Keratinocyte (primary cell): ENCODE results near the gene BPTF. TPM values are rescaled to one million over a fixed set of nuclear protein-coding genes. Genes with fewer than 3 reads are reported as not detected.

Experiments used
- DNase-seq: peaks from one replicate; pipeline ENCODE4 v3.0.0-alpha.2; 2011; ENCODE audit warnings: low read depth, missing footprints, low spot score
- FAIRE-seq: peaks from 2 replicates; lab custom pipeline; 2011; peaks lifted over from hg19 to GRCh38; lab: Jason Lieb, UNC
- H2AFZ ChIP-seq: 2 replicates; pipeline ENCODE4 v1.6.0; 2012; ENCODE audit warnings: low read length, control low read depth, inconsistent platforms; ENCODE audit not compliant: control insufficient read depth
- H3K27ac ChIP-seq: 2 replicates; pipeline ENCODE4 v1.5.1; 2011; ENCODE audit warnings: low read length; ENCODE audit not compliant: control insufficient read depth, insufficient read depth
- H3K27me3 ChIP-seq: 3 replicates; pipeline ENCODE4 v1.6.0; 2011; ENCODE audit warnings: low read length; ENCODE audit not compliant: control insufficient read depth, insufficient read depth; ENCODE audit errors: extremely low read depth
- H3K36me3 ChIP-seq, 2 experiments: 2 replicates in 1 of 2; 3 replicates in 1 of 2; pipeline ENCODE4 v1.5.1; 2011; ENCODE audit warnings: low read length in 2 of 2, mild to moderate bottlenecking in 1 of 2; ENCODE audit not compliant: control insufficient read depth in 2 of 2, insufficient read depth in 2 of 2; ENCODE audit errors: extremely low read depth in 1 of 2
- H3K4me1 ChIP-seq: 3 replicates; pipeline ENCODE4 v1.5.1; 2011; ENCODE audit warnings: low read length; ENCODE audit not compliant: control insufficient read depth, insufficient read depth; ENCODE audit errors: extremely low read depth
- H3K4me2 ChIP-seq: 3 replicates; pipeline ENCODE4 v1.6.0; 2011; ENCODE audit warnings: low read depth, low read length; ENCODE audit not compliant: control insufficient read depth, insufficient read depth; ENCODE audit errors: extremely low read depth
- H3K4me3 ChIP-seq, 3 experiments: fragments of 200-600 bp in 1 of 3; sonication (generic) in 1 of 3; 2 replicates in 2 of 3; 3 replicates in 1 of 3; pipeline ENCODE4 v1.5.1; 2011 to 2016; ENCODE audit warnings: low read length in 3 of 3, mild to moderate bottlenecking in 3 of 3, control low read depth in 2 of 3, inconsistent platforms in 1 of 3, low read depth in 1 of 3, mixed read lengths in 1 of 3, mixed run types in 1 of 3, moderate library complexity in 1 of 3; ENCODE audit not compliant: control insufficient read depth in 2 of 3, insufficient read depth in 2 of 3; ENCODE audit errors: extremely low read depth in 1 of 3
- H3K79me2 ChIP-seq: 2 replicates; pipeline ENCODE4 v1.6.0; 2012; ENCODE audit warnings: low read length; ENCODE audit not compliant: control insufficient read depth, insufficient read depth
- H3K9ac ChIP-seq: 3 replicates; pipeline ENCODE4 v1.6.0; 2011; ENCODE audit warnings: low read length; ENCODE audit not compliant: control insufficient read depth, insufficient read depth; ENCODE audit errors: extremely low read depth
- H3K9me1 ChIP-seq: 3 replicates; pipeline ENCODE4 v1.6.0; 2011; ENCODE audit warnings: low read length; ENCODE audit not compliant: control insufficient read depth, insufficient read depth; ENCODE audit errors: extremely low read depth
- H3K9me3 ChIP-seq: 2 replicates; pipeline ENCODE4 v1.5.1; 2012; ENCODE audit warnings: low read depth, low read length; ENCODE audit not compliant: control insufficient read depth
- H4K20me1 ChIP-seq: 3 replicates; pipeline ENCODE4 v1.6.0; 2011; ENCODE audit warnings: low read length; ENCODE audit not compliant: control insufficient read depth, insufficient read depth; ENCODE audit errors: extremely low read depth
- EZH2 ChIP-seq: IDR thresholded peaks from one replicate; pipeline ENCODE4 v1.6.1; 2012; ENCODE audit warnings: inconsistent platforms, mild to moderate bottlenecking, low read length, moderate library complexity
- dilution Hi-C: fragments of 300-500 bp; cut with MboI; formaldehyde crosslinking; loops from one replicate; pipeline ENCODE4 v1.7.0; 2020; ENCODE audit warnings: low sequenced_read_pairs; ENCODE audit not compliant: extremely low pct_ligation_motif_present
- polyA plus RNA-seq, 5 experiments: library from polyadenylated mRNA; depleted of rRNA in 3 of 5; stranded (reverse) in 3 of 5; stranded (forward) in 1 of 5; unstranded in 1 of 5; fragments of >200 nt; gene quantifications; 1 replicate in 1 of 5; 2 replicates in 3 of 5; 3 replicates in 1 of 5; pipeline versions ENCODE4 v1.2.1 to v1.2.3, GENCODE V29; 2011 to 2012; ENCODE audit warnings: missing spikeins in 2 of 5, low read depth in 1 of 5, low replicate concordance in 1 of 5
- TF ChIP-seq, protein P1 (sequence below), 3 experiments: IDR thresholded peaks in 1 of 3; conservative IDR thresholded peaks in 1 of 3; optimal IDR thresholded peaks in 1 of 3; 2 replicates in 2 of 3; 3 replicates in 1 of 3; pipeline versions ENCODE3 to v1.5.1; 2011; ENCODE audit warnings: low read length in 3 of 3, mild to moderate bottlenecking in 3 of 3, moderate library complexity in 2 of 3, control low read depth in 1 of 3, inconsistent platforms in 1 of 3; ENCODE audit not compliant: insufficient read depth in 2 of 3; ENCODE audit errors: extremely low read depth in 1 of 3

Gene BPTF
- polyA plus RNA-seq, 1 donor (not counting 4 experiments of a cell fraction or from before 2014, with no cell fraction given): 28.3 TPM

DNA sequence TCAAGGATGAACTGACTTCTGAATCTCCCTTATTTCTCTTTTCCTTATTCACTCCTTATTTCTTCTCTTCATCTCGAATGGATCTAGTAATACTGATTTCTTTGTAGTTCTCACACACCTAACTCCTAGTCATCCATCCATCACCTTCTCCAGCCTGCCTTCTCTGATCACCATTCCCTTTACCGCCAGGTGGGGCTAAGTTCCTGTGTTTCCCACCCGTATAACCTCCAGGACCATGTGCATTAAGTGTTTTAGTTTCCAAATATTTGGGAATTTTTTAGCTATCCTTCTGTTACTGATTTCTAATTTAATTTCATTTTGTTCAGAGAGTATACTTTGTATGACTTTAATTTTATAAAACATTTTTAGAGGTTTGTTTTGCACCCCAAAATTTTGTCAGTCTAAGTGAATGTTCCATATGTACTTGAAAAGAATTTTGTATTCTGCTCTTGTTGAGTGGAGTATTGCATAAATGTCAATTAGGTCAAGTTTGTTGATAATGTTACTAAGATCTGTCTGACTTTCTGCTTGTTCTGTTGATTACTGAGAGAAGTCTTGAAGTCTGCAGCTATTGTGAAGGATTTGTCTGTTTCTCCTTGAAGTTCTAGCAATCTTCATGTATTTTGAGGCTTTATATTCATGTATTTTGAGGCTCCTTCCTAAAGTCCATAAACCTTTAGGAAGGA is 8.8 kb downstream of the BPTF start:
- DNase-seq (no peak), FAIRE-seq (no peak)
- Histone ChIP-seq H3K27me3 (no peaks in the 10 kb centered on the region), H2AFZ (no peak overlapping the region), H3K4me2 (no peak overlapping the region), H3K4me3 (no peak overlapping the region), H3K9me3 (no peaks in the 10 kb centered on the region), H3K9ac (no peak overlapping the region), H3K27ac (no peak overlapping the region), H3K4me1 (peaks cover 31% of the 10 kb centered on the region), H3K79me2 (peaks cover 80% of the 10 kb centered on the region), H3K9me1 (no peaks in the 10 kb centered on the region), H4K20me1 (peaks cover 3% of the 10 kb centered on the region), H3K36me3 (no peaks in the 10 kb centered on the region)
- dilution Hi-C loops: no loop called here
- no peak for TF ChIP-seq EZH2
- TF ChIP-seq, protein P1, sequence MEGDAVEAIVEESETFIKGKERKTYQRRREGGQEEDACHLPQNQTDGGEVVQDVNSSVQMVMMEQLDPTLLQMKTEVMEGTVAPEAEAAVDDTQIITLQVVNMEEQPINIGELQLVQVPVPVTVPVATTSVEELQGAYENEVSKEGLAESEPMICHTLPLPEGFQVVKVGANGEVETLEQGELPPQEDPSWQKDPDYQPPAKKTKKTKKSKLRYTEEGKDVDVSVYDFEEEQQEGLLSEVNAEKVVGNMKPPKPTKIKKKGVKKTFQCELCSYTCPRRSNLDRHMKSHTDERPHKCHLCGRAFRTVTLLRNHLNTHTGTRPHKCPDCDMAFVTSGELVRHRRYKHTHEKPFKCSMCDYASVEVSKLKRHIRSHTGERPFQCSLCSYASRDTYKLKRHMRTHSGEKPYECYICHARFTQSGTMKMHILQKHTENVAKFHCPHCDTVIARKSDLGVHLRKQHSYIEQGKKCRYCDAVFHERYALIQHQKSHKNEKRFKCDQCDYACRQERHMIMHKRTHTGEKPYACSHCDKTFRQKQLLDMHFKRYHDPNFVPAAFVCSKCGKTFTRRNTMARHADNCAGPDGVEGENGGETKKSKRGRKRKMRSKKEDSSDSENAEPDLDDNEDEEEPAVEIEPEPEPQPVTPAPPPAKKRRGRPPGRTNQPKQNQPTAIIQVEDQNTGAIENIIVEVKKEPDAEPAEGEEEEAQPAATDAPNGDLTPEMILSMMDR (optimal IDR thresholded peaks at IDR 0.05 in 1 of 3, IDR thresholded peaks at IDR 0.05 in 1 of 3, conservative IDR thresholded peaks at IDR 0.05 in 1 of 3; ENCODE audit: extremely low read depth in 1 of 3, insufficient read depth in 2 of 3, low read length in 3 of 3): no peak

- dilution Hi-C loops: no loop called here
- no peak for TF ChIP-seq EZH2
- TF ChIP-seq, protein P1 (optimal IDR thresholded peaks at IDR 0.05 in 1 of 3, IDR thresholded peaks at IDR 0.05 in 1 of 3, conservative IDR thresholded peaks at IDR 0.05 in 1 of 3; ENCODE audit: extremely low read depth in 1 of 3, insufficient read depth in 2 of 3, low read length in 3 of 3): no peak
- DNase-seq (no peak), FAIRE-seq (no peak)
- Histone ChIP-seq H3K9me1 (no peaks in the 10 kb centered on the region), H3K4me3 (no peak overlapping the region), H4K20me1 (peaks cover 3% of the 10 kb centered on the region), H3K9ac (no peak overlapping the region), H3K4me1 (peaks cover 26% of the 10 kb centered on the region), H3K79me2 (peaks cover 80% of the 10 kb centered on the region), H3K9me3 (no peaks in the 10 kb centered on the region), H3K36me3 (no peaks in the 10 kb centered on the region), H2AFZ (no peak overlapping the region), H3K27ac (no peak overlapping the region), H3K4me2 (no peak overlapping the region), H3K27me3 (no peaks in the 10 kb centered on the region)
These were observed 9.3 kb downstream of the BPTF start for GRCh38 chr17:67834634-67835033.
